HAP-1 (cell line): ENCODE data around the gene PTPRN2.
"Not testable (repeated sequence)": the region's sequence is repeated elsewhere in the genome, so short reads cannot be mapped to it uniquely, and the experiment has no call there.

Source experiments
- DNase-seq, 2 experiments: peaks; one replicate each; pipeline ENCODE4 v3.0.0-alpha.2; 2016 to 2020; ENCODE audit warnings: low spot score in 2 of 2
- H3K27me3 ChIP-seq: fragments of 250-450 bp; sonication (Bioruptor Pico); 2 replicates; pipeline ENCODE4 v1.5.1; 2020; ENCODE audit warnings: low read depth, mild to moderate bottlenecking, moderate library complexity
- H3K36me3 ChIP-seq: fragments of 250-450 bp; sonication (Bioruptor Pico); replicated peaks from 2 replicates; pipeline ENCODE4 v1.5.1; 2020; ENCODE audit warnings: mild to moderate bottlenecking
- H3K4me1 ChIP-seq: fragments of 250-450 bp; sonication (Bioruptor Pico); 2 replicates; pipeline ENCODE4 v1.5.1; 2020; ENCODE audit warnings: mild to moderate bottlenecking
- H3K4me3 ChIP-seq: fragments of 250-450 bp; sonication (Bioruptor Pico); 2 replicates; pipeline ENCODE4 v1.5.1; 2020; ENCODE audit warnings: mild to moderate bottlenecking, moderate library complexity
- H3K9me3 ChIP-seq: fragments of 250-450 bp; sonication (Bioruptor Pico); 2 replicates; pipeline ENCODE4 v1.5.1; 2020; ENCODE audit warnings: mild to moderate bottlenecking, moderate library complexity
- in situ Hi-C: fragments of 300-500 bp; cut with MboI; formaldehyde crosslinking; loops from 3 replicates; pipeline ENCODE4 v1.14.3; 2020; ENCODE audit warnings: low sequenced_read_pairs, inconsistent platforms, mixed read lengths

PTPRN2 gene

GRCh38 chr7:157737151-157738065 is 850.2 kb downstream of the PTPRN2 start:
- no peaks in the 10 kb centered on the region for H3K9me3 ChIP-seq
- in situ Hi-C loops, result no loop called here

GRCh38 chr7:157736341-157736740 is 851.3 kb downstream of the PTPRN2 start:
- Histone ChIP-seq H3K9me3 (no peaks in the 10 kb centered on the region), H3K4me1 (no peaks in the 10 kb centered on the region), H3K27me3 (no peaks in the 10 kb centered on the region), H3K4me3 (no peak overlapping the region), H3K36me3 (no peaks in the 10 kb centered on the region)
- no peak for DNase-seq
- in situ Hi-C loops, result no loop called here

More at GRCh38 chr7:157737151-157738065, 850.2 kb downstream of the PTPRN2 start:
- DNase-seq, result no peak
- Histone ChIP-seq H3K27me3 (no peaks in the 10 kb centered on the region), H3K4me1 (no peaks in the 10 kb centered on the region), H3K4me3 (no peak overlapping the region), H3K36me3 (no peaks in the 10 kb centered on the region)

DNA sequence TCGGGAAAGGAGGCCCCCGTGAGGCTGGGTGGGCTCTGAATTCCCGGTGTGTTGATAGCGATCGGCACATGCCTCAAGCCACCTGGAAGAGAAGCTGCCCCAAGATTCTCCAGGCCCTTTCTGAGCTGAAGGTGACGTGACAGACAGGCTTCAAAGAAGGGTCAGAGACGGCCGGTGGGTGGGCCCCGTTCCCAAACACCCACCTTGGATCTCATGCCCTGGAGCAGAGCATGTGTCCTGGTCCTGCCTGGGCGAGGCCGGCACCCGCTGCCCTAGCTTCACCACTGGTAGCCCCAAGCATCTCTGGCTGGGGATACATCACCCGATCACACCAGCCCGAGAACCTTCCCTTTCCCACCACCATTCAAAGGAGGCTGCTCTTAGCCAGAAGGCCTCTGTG is 851.8 kb downstream of the PTPRN2 start:
- no peaks in the 10 kb centered on the region for H3K9me3 ChIP-seq
- no peaks in the 10 kb centered on the region for H3K27me3 ChIP-seq
- H3K4me3 ChIP-seq, result no peak overlapping the region
- DNase-seq, result no peak
- in situ Hi-C loops, result no loop called here
- no peaks in the 10 kb centered on the region for H3K36me3 ChIP-seq
- H3K4me1 ChIP-seq, result no peaks in the 10 kb centered on the region

DNA sequence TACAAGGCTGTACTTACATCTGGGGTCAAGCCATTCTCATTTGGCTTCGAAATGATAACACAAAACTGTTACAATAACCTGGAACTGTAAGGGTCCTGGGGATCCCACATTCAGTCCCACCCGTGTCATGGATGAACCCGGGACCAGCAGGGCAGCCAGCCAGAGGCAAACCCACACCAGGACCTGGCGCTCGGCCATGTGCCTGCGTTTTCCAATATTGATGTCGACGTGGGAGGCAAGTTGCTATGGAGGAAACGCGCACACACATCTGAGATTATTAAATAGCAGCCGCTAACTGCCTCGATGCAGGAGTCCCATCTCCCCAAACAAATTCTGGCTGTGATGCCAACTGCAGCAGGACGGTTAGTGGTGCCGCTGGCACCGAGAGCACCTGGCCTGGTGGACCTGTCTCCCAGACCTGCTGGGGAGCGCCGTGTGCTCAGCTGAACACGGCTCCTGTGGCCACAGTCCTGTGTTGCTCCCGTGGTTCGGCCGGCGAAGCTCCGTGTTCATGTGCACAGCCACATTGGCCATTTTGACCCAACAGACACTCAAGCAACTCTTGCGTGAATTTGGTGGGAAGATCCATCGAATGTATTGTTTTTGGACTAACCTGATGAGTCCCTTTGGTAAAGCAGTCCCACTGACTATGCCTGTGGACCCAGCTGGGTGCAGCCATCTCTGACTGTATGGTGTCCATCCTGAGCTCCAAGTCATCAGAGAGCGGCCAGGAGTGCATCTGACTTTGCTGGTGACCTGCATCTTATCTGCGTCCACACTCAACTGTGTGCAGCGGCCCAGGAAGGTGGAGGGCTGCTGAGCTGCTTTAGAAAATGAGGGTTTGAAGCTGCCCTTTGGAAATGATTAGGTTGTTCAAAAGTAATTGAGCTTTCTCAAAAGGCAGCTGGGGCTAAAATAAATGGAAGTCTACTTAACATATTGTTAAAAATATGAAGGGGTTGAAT is 852.7 kb downstream of the PTPRN2 start:
- Histone ChIP-seq H3K27me3 (no peaks in the 10 kb centered on the region), H3K4me1 (no peaks in the 10 kb centered on the region), H3K36me3 (no peaks in the 10 kb centered on the region), H3K9me3 (no peaks in the 10 kb centered on the region), H3K4me3 (no peak overlapping the region)
- DNase-seq, result no peak
- in situ Hi-C loops, result no loop called here

DNA sequence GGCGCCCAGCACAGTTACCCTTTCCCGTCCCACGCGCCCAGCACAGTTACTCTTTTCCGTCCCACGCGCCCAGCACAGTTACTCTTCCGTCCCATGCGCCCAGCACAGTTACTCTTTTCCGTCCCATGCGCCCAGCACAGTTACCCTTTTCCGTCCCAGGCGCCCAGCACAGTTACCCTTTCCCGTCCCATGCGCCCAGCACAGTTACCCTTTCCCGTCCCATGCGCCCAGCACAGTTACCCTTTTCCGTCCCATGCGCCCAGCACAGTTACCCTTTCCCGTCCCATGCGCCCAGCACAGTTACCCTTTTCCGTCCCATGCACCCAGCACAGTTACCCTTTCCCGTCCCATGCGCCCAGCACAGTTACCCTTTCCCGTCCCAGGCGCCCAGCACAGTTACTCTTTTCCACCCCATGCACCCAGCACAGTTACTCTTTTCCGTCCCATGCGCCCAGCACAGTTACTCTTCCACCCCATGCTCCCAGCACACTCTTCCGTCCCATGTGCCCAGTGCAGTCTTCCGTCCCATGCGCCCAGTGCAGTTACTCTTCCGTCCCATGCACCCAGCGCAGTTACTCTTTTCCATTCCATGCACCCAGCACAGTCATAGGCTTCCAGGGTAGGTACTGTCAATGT is 853.7 kb downstream of the PTPRN2 start:
- H3K27me3 ChIP-seq, DNase-seq, H3K4me1 ChIP-seq, H3K36me3 ChIP-seq, H3K9me3 ChIP-seq, in situ Hi-C loops, H3K4me3 ChIP-seq: not testable (repeated sequence)

GRCh38 chr7:157731126-157731525 is 856.5 kb downstream of the PTPRN2 start:
- Histone ChIP-seq H3K4me1 (no peaks in the 10 kb centered on the region), H3K4me3 (no peak overlapping the region), H3K9me3 (no peaks in the 10 kb centered on the region), H3K27me3 (no peaks in the 10 kb centered on the region), H3K36me3 (no peaks in the 10 kb centered on the region)
- in situ Hi-C loops, result no loop called here
- DNase-seq, result no peak

DNA sequence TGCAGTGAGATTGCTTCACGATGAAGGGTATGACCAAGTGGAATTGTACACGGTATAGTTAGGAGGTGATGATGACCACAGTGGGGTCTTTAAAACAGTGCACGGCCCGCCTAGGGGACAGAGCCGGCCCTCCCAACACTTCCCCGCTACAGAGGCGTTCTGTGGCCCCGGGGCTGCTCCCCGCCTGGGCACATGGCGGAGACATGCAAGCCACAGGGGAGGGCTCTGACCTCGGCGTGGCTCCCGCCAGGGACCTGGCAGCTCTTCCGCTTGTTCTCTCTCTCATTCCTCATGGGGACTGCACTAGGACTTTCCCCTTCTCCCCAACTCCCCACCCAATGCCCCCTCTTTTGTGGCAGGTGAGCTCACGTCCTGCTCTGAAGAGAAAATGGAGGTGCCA is 857.0 kb downstream of the PTPRN2 start:
- H3K4me1 ChIP-seq, result no peaks in the 10 kb centered on the region
- DNase-seq, result no peak
- H3K4me3 ChIP-seq, result no peak overlapping the region
- H3K9me3 ChIP-seq, result no peaks in the 10 kb centered on the region
- H3K27me3 ChIP-seq, result no peaks in the 10 kb centered on the region
- no peaks in the 10 kb centered on the region for H3K36me3 ChIP-seq
- in situ Hi-C loops, result no loop called here

GRCh38 chr7:157729566-157729965 is 858.1 kb downstream of the PTPRN2 start:
- Histone ChIP-seq H3K4me3 (no peak overlapping the region), H3K4me1 (no peaks in the 10 kb centered on the region), H3K36me3 (no peaks in the 10 kb centered on the region), H3K9me3 (no peaks in the 10 kb centered on the region), H3K27me3 (no peaks in the 10 kb centered on the region)
- in situ Hi-C loops, result no loop called here
- no peak for DNase-seq

GRCh38 chr7:157727964-157728615 is 859.5 kb downstream of the PTPRN2 start:
- no peaks in the 10 kb centered on the region for H3K27me3 ChIP-seq
- DNase-seq, result no peak
- in situ Hi-C loops, result no loop called here

DNA sequence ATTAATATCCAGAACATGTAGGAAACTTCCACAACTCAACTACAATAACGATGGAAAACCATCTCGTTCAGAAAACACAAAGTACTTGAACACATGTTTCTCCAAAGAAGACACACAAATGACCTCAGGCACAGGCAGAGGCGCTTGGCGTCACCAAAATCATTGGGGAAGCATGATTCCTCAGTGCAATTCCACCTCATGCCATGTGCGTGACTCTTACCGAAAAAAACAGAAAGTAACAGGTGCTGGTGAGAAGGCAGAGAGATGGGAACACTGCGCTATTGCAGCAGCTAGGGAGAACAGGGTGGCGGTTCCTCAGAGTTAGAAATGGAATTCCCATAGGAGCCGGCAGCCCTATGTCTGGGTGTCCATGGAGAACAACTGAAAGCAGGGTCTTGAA is 860.9 kb downstream of the PTPRN2 start:
- Histone ChIP-seq H3K36me3 (no peaks in the 10 kb centered on the region), H3K4me3 (no peak overlapping the region), H3K4me1 (no peaks in the 10 kb centered on the region), H3K9me3 (no peaks in the 10 kb centered on the region), H3K27me3 (no peaks in the 10 kb centered on the region)
- in situ Hi-C loops, result no loop called here
- no peak for DNase-seq

More at GRCh38 chr7:157727964-157728615, 859.5 kb downstream of the PTPRN2 start:
- H3K4me3 ChIP-seq, result no peak overlapping the region
- no peaks in the 10 kb centered on the region for H3K4me1 ChIP-seq
- no peaks in the 10 kb centered on the region for H3K9me3 ChIP-seq
- no peaks in the 10 kb centered on the region for H3K36me3 ChIP-seq

DNA sequence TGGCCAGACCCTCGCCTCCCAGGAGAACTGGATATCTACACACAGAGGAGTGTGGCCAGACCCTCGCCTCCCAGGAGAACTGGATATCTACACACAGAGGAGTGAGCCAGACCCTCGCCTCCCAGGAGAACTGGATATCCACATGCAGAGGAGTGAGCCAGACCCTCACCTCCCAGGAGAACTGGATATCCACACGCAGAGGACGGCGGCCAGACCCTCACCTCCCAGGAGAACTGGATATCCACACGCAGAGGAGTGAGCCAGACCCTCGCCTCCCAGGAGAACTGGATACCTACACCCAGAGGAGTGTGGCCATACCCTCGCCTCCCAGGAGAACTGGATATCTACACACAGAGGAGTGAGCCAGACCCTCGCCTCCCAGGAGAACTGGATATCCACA is 862.3 kb downstream of the PTPRN2 start:
- DNase-seq, H3K4me3 ChIP-seq, H3K9me3 ChIP-seq, H3K4me1 ChIP-seq, H3K36me3 ChIP-seq, H3K27me3 ChIP-seq, in situ Hi-C loops: not testable (repeated sequence)

DNA sequence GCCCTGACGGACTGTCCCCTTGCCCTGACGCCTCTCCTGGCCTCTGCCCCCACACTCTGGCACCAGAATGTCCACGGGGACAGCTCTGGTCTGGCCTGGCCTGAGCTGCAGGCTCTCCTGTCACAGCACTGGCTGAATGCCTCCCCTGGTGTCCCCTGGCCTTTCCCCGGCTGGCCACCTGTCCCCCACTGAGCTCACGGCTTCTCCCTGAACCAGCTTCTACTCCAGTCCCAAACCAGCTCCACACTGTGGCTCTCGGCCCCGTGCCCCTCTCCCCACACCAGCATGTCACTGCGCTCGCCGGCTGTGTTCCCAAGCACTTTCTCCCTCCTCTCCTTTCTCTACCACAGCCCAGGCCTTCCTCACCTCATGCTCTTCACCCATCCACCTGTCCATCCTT is 864.4 kb downstream of the PTPRN2 start:
- H3K9me3 ChIP-seq, result no peaks in the 10 kb centered on the region
- in situ Hi-C loops, result no loop called here
- DNase-seq, result no peak
- H3K4me1 ChIP-seq, result no peaks in the 10 kb centered on the region
- no peak overlapping the region for H3K4me3 ChIP-seq
- H3K27me3 ChIP-seq, result no peaks in the 10 kb centered on the region
- H3K36me3 ChIP-seq, result no peaks in the 10 kb centered on the region
